ENCODE measurements around the gene OR2L3. TPM values are rescaled to one million over a fixed set of nuclear protein-coding genes. Genes with fewer than 3 reads are reported as not detected.

The OR2L3 gene
- total RNA-seq, 1 donor from 2014 or later: not detected

GRCh38 chr1:248098529-248098928 lies 51.9 kb downstream of the OR2L3 start:
- Histone ChIP-seq H3K4me1 (no peaks in the 10 kb centered on the region), H3K27ac (no peak overlapping the region), H3K9me3 (no peaks in the 10 kb centered on the region), H3K27me3 (no peaks in the 10 kb centered on the region), H3K4me3 (no peak overlapping the region), H3K36me3 (no peaks in the 10 kb centered on the region)
- intact Hi-C loops (cut with DNase I): no loop called here
- DNase-seq (no peak), ATAC-seq (no peak)
- TF ChIP-seq, protein P1, sequence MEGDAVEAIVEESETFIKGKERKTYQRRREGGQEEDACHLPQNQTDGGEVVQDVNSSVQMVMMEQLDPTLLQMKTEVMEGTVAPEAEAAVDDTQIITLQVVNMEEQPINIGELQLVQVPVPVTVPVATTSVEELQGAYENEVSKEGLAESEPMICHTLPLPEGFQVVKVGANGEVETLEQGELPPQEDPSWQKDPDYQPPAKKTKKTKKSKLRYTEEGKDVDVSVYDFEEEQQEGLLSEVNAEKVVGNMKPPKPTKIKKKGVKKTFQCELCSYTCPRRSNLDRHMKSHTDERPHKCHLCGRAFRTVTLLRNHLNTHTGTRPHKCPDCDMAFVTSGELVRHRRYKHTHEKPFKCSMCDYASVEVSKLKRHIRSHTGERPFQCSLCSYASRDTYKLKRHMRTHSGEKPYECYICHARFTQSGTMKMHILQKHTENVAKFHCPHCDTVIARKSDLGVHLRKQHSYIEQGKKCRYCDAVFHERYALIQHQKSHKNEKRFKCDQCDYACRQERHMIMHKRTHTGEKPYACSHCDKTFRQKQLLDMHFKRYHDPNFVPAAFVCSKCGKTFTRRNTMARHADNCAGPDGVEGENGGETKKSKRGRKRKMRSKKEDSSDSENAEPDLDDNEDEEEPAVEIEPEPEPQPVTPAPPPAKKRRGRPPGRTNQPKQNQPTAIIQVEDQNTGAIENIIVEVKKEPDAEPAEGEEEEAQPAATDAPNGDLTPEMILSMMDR (IDR thresholded peaks at IDR 0.05): no peak

DNA sequence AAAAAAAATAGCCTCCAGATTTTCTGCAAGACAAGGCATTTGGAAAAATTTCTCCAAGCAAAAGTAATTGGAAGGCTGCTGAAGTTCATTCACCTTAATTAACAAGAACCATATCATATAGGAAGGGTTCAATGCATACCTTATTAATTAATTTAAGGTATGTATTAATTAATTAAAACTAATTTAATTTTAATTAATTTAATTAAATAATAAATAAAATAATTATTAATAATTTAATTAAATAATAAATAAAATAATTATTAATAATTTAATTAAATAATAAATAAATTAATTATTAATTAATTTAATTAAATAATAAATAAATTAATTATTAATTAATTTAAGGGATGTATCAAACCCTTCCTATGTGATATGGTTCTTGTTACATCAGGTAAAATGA lies 56.2 kb downstream of the OR2L3 start:
- DNase-seq (no peak), ATAC-seq (no peak)
- Histone ChIP-seq H3K27ac (no peak overlapping the region), H3K27me3 (no peaks in the 10 kb centered on the region), H3K36me3 (no peaks in the 10 kb centered on the region), H3K4me3 (no peak overlapping the region), H3K4me1 (no peaks in the 10 kb centered on the region), H3K9me3 (no peaks in the 10 kb centered on the region)
- intact Hi-C loops (cut with DNase I): no loop called here
- TF ChIP-seq, protein P1 (IDR thresholded peaks at IDR 0.05): no peak

GRCh38 chr1:248111157-248111556 lies 64.5 kb downstream of the OR2L3 start:
- no peaks in the 10 kb centered on the region for H3K4me1 ChIP-seq
- TF ChIP-seq, protein P1 (IDR thresholded peaks at IDR 0.05): no peak
- DNase-seq: no peak
- H3K27ac ChIP-seq: no peak overlapping the region
- no peaks in the 10 kb centered on the region for H3K36me3 ChIP-seq
- no peak for ATAC-seq
- peaks cover 12% of the 10 kb centered on the region for H3K9me3 ChIP-seq
- intact Hi-C loops (cut with DNase I): no loop called here
- no peaks in the 10 kb centered on the region for H3K27me3 ChIP-seq
- H3K4me3 ChIP-seq: no peak overlapping the region

Other genes with a start within 250 kb of the OR2L3 start
- not detected for gene OR14A16, start 222.7 kb upstream of the OR2L3 start, total RNA-seq
- not detected for gene OR11L1, start 204.9 kb upstream of the OR2L3 start, total RNA-seq
- gene TRIM58, start 189.6 kb upstream of the OR2L3 start, total RNA-seq: 6.0 TPM
- gene OR2W3, start 151.2 kb upstream of the OR2L3 start, total RNA-seq: 1.6 TPM
- gene OR2T8, start 126.6 kb upstream of the OR2L3 start, total RNA-seq: not detected
- not detected for gene OR2AJ1, start 121.9 kb upstream of the OR2L3 start, total RNA-seq
- not detected for gene OR2L8, start 98.0 kb upstream of the OR2L3 start, total RNA-seq
- not detected for gene OR2AK2, start 81.6 kb upstream of the OR2L3 start, total RNA-seq
- not detected for gene OR2L5, start 33.2 kb upstream of the OR2L3 start, total RNA-seq
- 0.14 TPM for gene OR2L2, start 16.8 kb upstream of the OR2L3 start, total RNA-seq
- gene OR2L13, start 48.3 kb downstream of the OR2L3 start, total RNA-seq: not detected
- not detected for gene OR2M5, start 98.3 kb downstream of the OR2L3 start, total RNA-seq
- not detected for gene OR2M2, start 128.0 kb downstream of the OR2L3 start, total RNA-seq
- not detected for gene OR2M3, start 150.4 kb downstream of the OR2L3 start, total RNA-seq
- gene OR2M4, start 184.6 kb downstream of the OR2L3 start, total RNA-seq: not detected
- gene OR2T33, start 231.1 kb downstream of the OR2L3 start, total RNA-seq: not detected

Measured in upper lobe of right lung (tissue), 1 donor.